Liver (tissue), 9 donors: ENCODE measurements around the gene WDR90. TPM values are rescaled to one million over a fixed set of nuclear protein-coding genes. Genes with fewer than 3 reads are reported as not detected.

Experiments used
- DNase-seq: peaks from one replicate; pipeline ENCODE4 v3.0.0-alpha.2; 2017; ENCODE audit warnings: low spot score
- H3K27ac ChIP-seq, 2 donors: one replicate each; pipeline ENCODE4 v1.7.0; 2013; ENCODE audit warnings: inconsistent platforms in 2 of 2, low read length in 2 of 2, control low read depth in 1 of 2, low read depth in 1 of 2, mild to moderate bottlenecking in 1 of 2
- H3K27me3 ChIP-seq, 4 donors: one replicate each; pipeline versions ENCODE4 v1.6.1 to v1.7.0; 2013; ENCODE audit warnings: low read length in 3 of 4, inconsistent platforms in 1 of 4, mild to moderate bottlenecking in 1 of 4, moderate library complexity in 1 of 4; ENCODE audit not compliant: control insufficient read depth in 4 of 4, insufficient read depth in 4 of 4
- H3K36me3 ChIP-seq, 4 donors: one replicate each; pipeline versions ENCODE4 v1.6.1 to v1.7.0; 2013; ENCODE audit warnings: low read length in 3 of 4, mild to moderate bottlenecking in 3 of 4, low read depth in 1 of 4, moderate library complexity in 1 of 4; ENCODE audit not compliant: control insufficient read depth in 4 of 4, insufficient read depth in 3 of 4
- H3K4me1 ChIP-seq, 4 donors: one replicate each; pipeline versions ENCODE4 v1.6.1 to v1.7.0; 2013; ENCODE audit warnings: low read length in 3 of 4, mild to moderate bottlenecking in 3 of 4, moderate library complexity in 1 of 4; ENCODE audit not compliant: control insufficient read depth in 4 of 4, insufficient read depth in 4 of 4
- H3K4me3 ChIP-seq, 3 donors: one replicate each; pipeline versions ENCODE4 v1.6.1 to v1.7.0; 2013; ENCODE audit warnings: low read length in 3 of 3, control low read depth in 1 of 3, low read depth in 1 of 3, mild to moderate bottlenecking in 1 of 3
- H3K9ac ChIP-seq, 2 donors: one replicate each; pipeline ENCODE4 v1.7.0; 2013; ENCODE audit warnings: low read length in 2 of 2, mild to moderate bottlenecking in 2 of 2, moderate library complexity in 2 of 2, control low read depth in 1 of 2, low read depth in 1 of 2
- H3K9me3 ChIP-seq, 4 donors: one replicate each; pipeline versions ENCODE4 v1.6.1 to v1.7.0; 2013; ENCODE audit warnings: low read length in 3 of 4; ENCODE audit not compliant: control insufficient read depth in 4 of 4
- ATF3 ChIP-seq: IDR thresholded peaks from 2 replicates; pipeline ENCODE4 v1.6.1; 2016; ENCODE audit warnings: antibody characterized with exemption
- EGR1 ChIP-seq, 2 donors: IDR thresholded peaks; 2 replicates each; pipeline ENCODE4 v1.6.1; 2016 to 2018; ENCODE audit warnings: antibody characterized with exemption in 2 of 2, low read depth in 2 of 2
- FOXA1 ChIP-seq: IDR thresholded peaks from 2 replicates; pipeline ENCODE4 v1.6.1; 2016; ENCODE audit warnings: antibody characterized with exemption
- FOXA2 ChIP-seq: IDR thresholded peaks from 2 replicates; pipeline ENCODE4 v1.6.1; 2016; ENCODE audit warnings: antibody characterized with exemption
- GABPA ChIP-seq, 2 donors: IDR thresholded peaks in 1 of 2; conservative IDR thresholded peaks in 1 of 2; 2 replicates each; pipeline ENCODE4 v1.6.1; 2016; ENCODE audit warnings: antibody characterized with exemption in 2 of 2, mild to moderate bottlenecking in 1 of 2, moderate library complexity in 1 of 2
- HNF4A ChIP-seq, 2 donors: conservative IDR thresholded peaks; 2 replicates each; pipeline ENCODE4 v1.6.1; 2016; ENCODE audit warnings: antibody characterized with exemption in 2 of 2, mild to moderate bottlenecking in 2 of 2
- HNF4G ChIP-seq: IDR thresholded peaks from 2 replicates; pipeline ENCODE4 v1.6.1; 2016; ENCODE audit warnings: antibody characterized with exemption
- JUND ChIP-seq, 2 donors: IDR thresholded peaks; 2 replicates each; pipeline ENCODE4 v1.6.1; 2016; ENCODE audit warnings: antibody characterized with exemption in 2 of 2
- MAX ChIP-seq: IDR thresholded peaks from 2 replicates; pipeline ENCODE4 v1.6.1; 2016; ENCODE audit warnings: antibody characterized with exemption
- NR2F2 ChIP-seq: IDR thresholded peaks from 2 replicates; pipeline ENCODE4 v1.6.1; 2016; ENCODE audit warnings: antibody characterized with exemption
- RAD21 ChIP-seq, 2 donors: IDR thresholded peaks; 2 replicates each; pipeline ENCODE4 v1.6.1; 2016; ENCODE audit warnings: antibody characterized with exemption in 2 of 2, mild to moderate bottlenecking in 2 of 2
- RXRA ChIP-seq, 2 donors: IDR thresholded peaks; 2 replicates each; pipeline ENCODE4 v1.6.1; 2017 to 2018; ENCODE audit warnings: antibody characterized with exemption in 2 of 2, mild to moderate bottlenecking in 1 of 2
- SP1 ChIP-seq: IDR thresholded peaks from 2 replicates; pipeline ENCODE4 v1.6.1; 2018; ENCODE audit warnings: antibody characterized with exemption, mild to moderate bottlenecking
- TAF1 ChIP-seq: conservative IDR thresholded peaks from 2 replicates; pipeline ENCODE4 v1.6.1; 2016; ENCODE audit warnings: antibody characterized with exemption, mild to moderate bottlenecking
- YY1 ChIP-seq: IDR thresholded peaks from 2 replicates; pipeline ENCODE4 v1.6.1; 2016; ENCODE audit warnings: antibody characterized with exemption, mild to moderate bottlenecking
- ZBTB33 ChIP-seq: IDR thresholded peaks from 2 replicates; pipeline ENCODE4 v1.6.1; 2016; ENCODE audit warnings: antibody characterized with exemption
- WGBS: extraction: QIAGEN DNeasy Blood & Tissue Kit; methylation state at CpG from one replicate; pipeline ENCODE4 v1.1.7; 2013; 5-methylcytosine and 5-hydroxymethylcytosine counted together
- polyA plus RNA-seq, 2 donors: library from polyadenylated mRNA; stranded (reverse) in 1 of 2; unstranded in 1 of 2; fragments of 200-250 nt in 1 of 2; fragments of >200 nt in 1 of 2; fragmentation: Nextera tagmentation in 1 of 2; extraction: Ambion mirVana in 1 of 2; gene quantifications; one replicate each; pipeline versions ENCODE4 v1.2.1 to v1.2.3, GENCODE V29; 2013 to 2015
- total RNA-seq, 2 donors: library from RNA; depleted of rRNA; stranded (reverse); fragments of >200 nt; gene quantifications; one replicate each; pipeline ENCODE4 v1.2.3, GENCODE V29; 2014
- TF ChIP-seq, protein P1 (sequence below): fragments of 150-350 bp; IDR thresholded peaks from 2 replicates; pipeline ENCODE4 v1.5.1; 2017; ENCODE audit warnings: improper control_type of control experiment, low read depth, low read length; ENCODE audit not compliant: missing input control
- donor health status: healthy.
- donor health status: healthy.
- donor health status: healthy.
- donor health status: healthy.
- donor health status: healthy.

Gene WDR90
- total and polyA plus RNA-seq, 4 donors: 4.7 to 13.4 (median 7.9) TPM

DNA sequence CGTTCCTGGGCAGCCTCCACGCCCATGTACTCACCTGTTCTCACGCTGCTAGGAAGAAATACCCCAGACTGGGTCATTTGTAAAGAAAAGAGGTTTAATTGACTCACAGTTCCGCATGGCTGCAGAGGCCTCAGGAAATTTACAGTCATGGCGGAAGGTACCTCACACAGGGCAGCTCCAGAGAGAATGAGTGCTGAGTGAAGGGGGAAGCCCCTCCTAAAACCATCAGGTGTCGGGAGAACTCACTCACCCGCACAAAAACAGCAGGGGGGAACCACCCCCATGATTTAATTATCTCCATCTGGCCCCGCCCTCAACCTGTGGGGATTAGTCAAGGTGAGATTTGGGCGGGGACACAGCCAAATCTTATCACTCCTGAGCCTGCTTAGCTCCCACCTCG, 41.1 kb upstream of the WDR90 start:
- no peaks in the 10 kb centered on the region for H3K27me3 ChIP-seq
- H3K36me3 ChIP-seq: no peaks in the 10 kb centered on the region
- H3K27ac ChIP-seq: no peak overlapping the region
- no peak for DNase-seq
- H3K4me3 ChIP-seq: no peak overlapping the region
- no peak for TF ChIP-seq NR2F2
- no peak for TF ChIP-seq GABPA (IDR thresholded peaks at IDR 0.05 in 1 of 2, conservative IDR thresholded peaks at IDR 0.05 in 1 of 2)
- no peak for TF ChIP-seq ATF3
- no peak for TF ChIP-seq SP1
- TF ChIP-seq TAF1: no peak
- TF ChIP-seq RAD21 (IDR thresholded peaks at IDR 0.05): no peak
- TF ChIP-seq EGR1 (IDR thresholded peaks at IDR 0.05; ENCODE audit: low read depth in 2 of 2): no peak
- TF ChIP-seq, protein P1, sequence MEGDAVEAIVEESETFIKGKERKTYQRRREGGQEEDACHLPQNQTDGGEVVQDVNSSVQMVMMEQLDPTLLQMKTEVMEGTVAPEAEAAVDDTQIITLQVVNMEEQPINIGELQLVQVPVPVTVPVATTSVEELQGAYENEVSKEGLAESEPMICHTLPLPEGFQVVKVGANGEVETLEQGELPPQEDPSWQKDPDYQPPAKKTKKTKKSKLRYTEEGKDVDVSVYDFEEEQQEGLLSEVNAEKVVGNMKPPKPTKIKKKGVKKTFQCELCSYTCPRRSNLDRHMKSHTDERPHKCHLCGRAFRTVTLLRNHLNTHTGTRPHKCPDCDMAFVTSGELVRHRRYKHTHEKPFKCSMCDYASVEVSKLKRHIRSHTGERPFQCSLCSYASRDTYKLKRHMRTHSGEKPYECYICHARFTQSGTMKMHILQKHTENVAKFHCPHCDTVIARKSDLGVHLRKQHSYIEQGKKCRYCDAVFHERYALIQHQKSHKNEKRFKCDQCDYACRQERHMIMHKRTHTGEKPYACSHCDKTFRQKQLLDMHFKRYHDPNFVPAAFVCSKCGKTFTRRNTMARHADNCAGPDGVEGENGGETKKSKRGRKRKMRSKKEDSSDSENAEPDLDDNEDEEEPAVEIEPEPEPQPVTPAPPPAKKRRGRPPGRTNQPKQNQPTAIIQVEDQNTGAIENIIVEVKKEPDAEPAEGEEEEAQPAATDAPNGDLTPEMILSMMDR: no peak
- TF ChIP-seq MAX: no peak
- TF ChIP-seq ZBTB33: no peak
- TF ChIP-seq HNF4G: no peak
- TF ChIP-seq FOXA1: no peak
- TF ChIP-seq FOXA2: no peak
- TF ChIP-seq JUND (IDR thresholded peaks at IDR 0.05): no peak
- no peak for TF ChIP-seq YY1
- no peak for TF ChIP-seq HNF4A (conservative IDR thresholded peaks at IDR 0.05)
- TF ChIP-seq RXRA (IDR thresholded peaks at IDR 0.05): no peak
- H3K9me3 ChIP-seq: no peaks in the 10 kb centered on the region
- 92% methylated on average over 10 of the region's 10 CpGs for WGBS
- H3K4me1 ChIP-seq: peaks cover 2 to 21% (median 11%) of the 10 kb centered on the region in 4 donors
- H3K9ac ChIP-seq: no peak overlapping the region

DNA sequence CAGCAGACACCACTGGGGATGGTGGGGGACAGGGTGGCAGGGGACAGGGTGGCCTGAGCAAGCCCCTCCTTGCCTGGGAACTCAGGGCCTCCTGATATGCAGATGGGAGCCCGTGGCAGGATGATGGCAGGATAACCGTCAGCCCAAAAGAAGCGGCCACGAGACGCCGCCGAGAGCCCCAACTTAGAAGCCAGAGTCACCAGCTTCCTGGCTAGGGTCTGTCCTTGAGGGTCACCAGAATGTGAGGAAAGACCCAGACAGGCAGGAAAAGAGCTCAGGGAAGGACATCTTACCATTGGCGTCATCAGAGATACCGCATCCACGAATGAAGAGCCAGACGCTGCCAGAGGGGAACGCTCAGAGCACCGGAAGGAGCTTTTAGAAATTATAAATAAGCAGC, 39.8 kb upstream of the WDR90 start:
- peaks cover 2 to 17% (median 10%) of the 10 kb centered on the region in 4 donors for H3K4me1 ChIP-seq
- H3K36me3 ChIP-seq: peaks cover 0 to 4% (median 2%) of the 10 kb centered on the region in 4 donors
- peak overlapping the region in 1 of 2 donors; percentile 25 for H3K9ac ChIP-seq
- DNase-seq: no peak
- TF ChIP-seq RXRA (IDR thresholded peaks at IDR 0.05): no peak
- 83% methylated on average over 13 of the region's 13 CpGs for WGBS
- no peaks in the 10 kb centered on the region for H3K9me3 ChIP-seq
- peak overlapping the region; percentile 42 for H3K27ac ChIP-seq
- no peaks in the 10 kb centered on the region for H3K27me3 ChIP-seq
- H3K4me3 ChIP-seq: no peak overlapping the region
